ENCODE measurements around the gene ISCA1. TPM values are rescaled to one million over a fixed set of nuclear protein-coding genes. Genes with fewer than 3 reads are reported as not detected.
A peak's percentile ranks its signal among the peaks of the same experiment; 100 is the strongest.

Gene ISCA1
- 91.7 TPM for total RNA-seq
- 10 to 100 TPM; 60.2 to 67.8 (median 63.2) TPM for polyA plus RNA-seq

DNA sequence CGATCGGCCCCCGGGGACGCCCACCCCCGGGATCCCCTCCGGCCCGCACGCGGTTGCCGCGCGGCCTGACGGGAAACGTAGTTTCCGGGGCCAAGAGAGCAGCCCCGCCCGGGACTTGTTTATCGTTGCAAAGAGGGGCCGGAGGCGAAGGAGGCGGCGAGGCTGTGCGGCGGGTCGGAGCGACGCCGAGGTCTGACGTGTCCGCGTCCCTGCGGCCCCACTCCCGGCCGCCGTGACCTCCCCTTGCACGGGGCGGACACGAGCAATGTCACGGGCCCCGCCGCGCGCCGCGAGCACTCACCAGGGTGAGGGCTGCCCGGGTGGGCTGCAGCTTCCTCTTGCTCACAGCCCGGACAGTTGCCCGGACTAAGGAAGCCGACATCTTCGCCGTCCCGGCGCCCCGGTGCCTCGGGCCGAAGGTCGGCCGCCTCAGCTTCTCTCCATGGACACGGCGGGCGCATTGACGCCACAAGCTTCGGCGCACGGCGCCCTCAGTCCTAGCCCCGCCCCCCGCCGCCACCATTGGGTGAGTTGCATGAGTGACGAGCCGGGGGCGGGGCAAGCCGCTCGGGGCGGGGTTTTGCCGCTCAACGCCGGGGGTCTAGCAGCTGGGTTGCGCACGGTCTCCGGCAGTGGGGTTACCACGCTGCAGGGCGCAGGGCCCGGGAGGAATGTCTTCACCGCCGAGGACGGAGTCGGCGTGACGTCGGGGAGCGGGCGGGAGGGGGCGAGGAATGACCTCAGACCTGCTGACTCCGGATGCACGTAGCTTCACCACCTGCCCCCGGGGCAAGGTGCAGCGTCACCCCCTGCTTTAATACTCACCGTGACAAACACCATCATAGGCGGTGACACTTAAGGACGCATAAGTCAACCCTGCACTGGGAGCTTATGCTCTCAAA, at the start of gene ISCA1:
TSS of gene ISCA1 (minus strand) at position 462 of the 902 bp plus-strand sequence. CDS start at position 382, 80 bp downstream.
- H3K4me1 Mint-ChIP-seq = peaks cover 31 to 50% (median 42%) of the 10 kb centered on the region in 4 donors
- no peaks in the 10 kb centered on the region for H3K27me3 ChIP-seq (ENCODE audit: control insufficient read depth, insufficient read depth, low read length)
- H3K36me3 Mint-ChIP-seq = peaks cover 7% of the 10 kb centered on the region
- peak within 1 kb of the TSS; percentile 90 to 97 (median 96) for H3K4me3 Mint-ChIP-seq
- H3K27ac Mint-ChIP-seq = peak within 1 kb of the TSS; percentile 95 to 99 (median 99)
- H3K27ac ChIP-seq (ENCODE audit: insufficient read depth, low read length, poor library complexity, severe bottlenecking) = peak within 1 kb of the TSS; percentile 97
- peak; percentile 95 to 99 (median 98) for DNase-seq
- peaks cover 7% of the 10 kb centered on the region for H3K36me3 ChIP-seq (ENCODE audit: control insufficient read depth, insufficient read depth, low read length)
- ATAC-seq (ENCODE audit: low read depth in 2 of 2) = peak; percentile 84 to 85
- no peaks in the 10 kb centered on the region for H3K27me3 Mint-ChIP-seq
- peaks cover 31% of the 10 kb centered on the region for H3K4me1 ChIP-seq (ENCODE audit: control insufficient read depth, insufficient read depth, low read length, poor library complexity, severe bottlenecking)
- no peaks in the 10 kb centered on the region for H3K9me3 Mint-ChIP-seq
- H3K9me3 ChIP-seq (ENCODE audit: control insufficient read depth in 2 of 2, low read length in 2 of 2) = no peaks in the 10 kb centered on the region
- H3K4me3 ChIP-seq (ENCODE audit: low read depth, low read length) = peak within 1 kb of the TSS; percentile 97

DNA sequence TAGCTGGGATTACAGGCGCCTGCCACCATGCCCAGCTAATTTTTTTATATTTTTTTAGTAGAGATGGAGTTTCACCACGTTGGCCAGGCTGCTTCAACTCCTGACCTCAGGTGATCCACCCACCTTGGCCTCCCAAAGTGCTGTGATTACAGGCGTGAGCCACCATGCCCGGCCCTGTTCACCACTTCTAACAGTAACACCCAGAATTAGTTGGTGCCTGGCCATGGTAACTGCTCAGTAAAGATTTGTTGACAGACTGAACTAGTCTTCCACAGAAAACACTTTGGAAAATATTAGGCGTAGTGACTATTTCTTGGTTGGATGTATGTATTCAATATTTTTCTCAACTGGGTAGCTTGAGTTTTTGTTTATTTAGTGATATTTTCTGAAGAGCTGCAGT, 47.8 kb upstream of the ISCA1 start:
- Histone ChIP-seq H3K27ac (ENCODE audit: insufficient read depth, low read length, poor library complexity, severe bottlenecking) (no peak overlapping the region), H3K9me3 (ENCODE audit: control insufficient read depth in 2 of 2, low read length in 2 of 2) (no peaks in the 10 kb centered on the region), H3K4me3 (ENCODE audit: low read depth, low read length) (no peak overlapping the region), H3K27me3 (ENCODE audit: control insufficient read depth, insufficient read depth, low read length) (no peaks in the 10 kb centered on the region), H3K4me1 (ENCODE audit: control insufficient read depth, insufficient read depth, low read length, poor library complexity, severe bottlenecking) (no peaks in the 10 kb centered on the region), H3K36me3 (ENCODE audit: control insufficient read depth, insufficient read depth, low read length) (peaks cover 68% of the 10 kb centered on the region)
- peaks cover 60% of the 10 kb centered on the region for H3K36me3 Mint-ChIP-seq
- ATAC-seq (ENCODE audit: low read depth in 2 of 2) (no peak), DNase-seq (no peak)
- peaks cover 0 to 3% (median 0%) of the 10 kb centered on the region in 7 donors for H3K9me3 Mint-ChIP-seq
- H3K27ac Mint-ChIP-seq = peak overlapping the region in 1 of 3 donors; percentile 41
- no peak overlapping the region for H3K4me3 Mint-ChIP-seq
- no peaks in the 10 kb centered on the region for H3K27me3 Mint-ChIP-seq
- H3K4me1 Mint-ChIP-seq = peaks cover 0 to 26% (median 4%) of the 10 kb centered on the region in 4 donors

DNA sequence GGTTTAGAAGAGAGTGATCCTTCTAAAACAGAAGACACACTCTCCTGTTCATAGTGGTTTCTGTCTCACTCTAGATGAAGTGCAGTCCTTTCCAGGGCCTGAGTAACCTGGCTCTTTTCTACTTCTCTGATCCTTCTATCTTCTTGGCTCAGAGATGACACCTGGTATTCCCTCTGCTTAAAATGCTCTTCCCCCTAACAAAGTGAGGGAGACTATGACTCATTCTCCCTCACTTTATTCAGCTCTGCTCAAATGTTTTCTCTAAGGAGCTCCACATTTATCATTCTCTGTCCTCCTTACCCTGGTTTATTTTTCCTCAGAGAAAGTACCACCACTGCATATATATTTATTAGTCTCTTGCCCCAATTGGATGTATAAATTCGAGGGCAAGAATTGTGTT, 47.3 kb upstream of the ISCA1 start:
- Mint-ChIP-seq H3K4me3 (no peak overlapping the region), H3K9me3 (peaks cover 0 to 3% (median 0%) of the 10 kb centered on the region in 7 donors), H3K27ac (peak overlapping the region in 2 of 3 donors; percentile 38 to 75), H3K4me1 (peaks cover 0 to 26% (median 4%) of the 10 kb centered on the region in 4 donors), H3K27me3 (no peaks in the 10 kb centered on the region), H3K36me3 (peaks cover 60% of the 10 kb centered on the region)
- ATAC-seq (ENCODE audit: low read depth in 2 of 2) (no peak), DNase-seq (no peak)
- H3K27ac ChIP-seq (ENCODE audit: insufficient read depth, low read length, poor library complexity, severe bottlenecking) = no peak overlapping the region
- peaks cover 68% of the 10 kb centered on the region for H3K36me3 ChIP-seq (ENCODE audit: control insufficient read depth, insufficient read depth, low read length)
- no peaks in the 10 kb centered on the region for H3K27me3 ChIP-seq (ENCODE audit: control insufficient read depth, insufficient read depth, low read length)
- H3K4me1 ChIP-seq (ENCODE audit: control insufficient read depth, insufficient read depth, low read length, poor library complexity, severe bottlenecking) = no peaks in the 10 kb centered on the region
- no peaks in the 10 kb centered on the region for H3K9me3 ChIP-seq (ENCODE audit: control insufficient read depth in 2 of 2, low read length in 2 of 2)
- no peak overlapping the region for H3K4me3 ChIP-seq (ENCODE audit: low read depth, low read length)

DNA sequence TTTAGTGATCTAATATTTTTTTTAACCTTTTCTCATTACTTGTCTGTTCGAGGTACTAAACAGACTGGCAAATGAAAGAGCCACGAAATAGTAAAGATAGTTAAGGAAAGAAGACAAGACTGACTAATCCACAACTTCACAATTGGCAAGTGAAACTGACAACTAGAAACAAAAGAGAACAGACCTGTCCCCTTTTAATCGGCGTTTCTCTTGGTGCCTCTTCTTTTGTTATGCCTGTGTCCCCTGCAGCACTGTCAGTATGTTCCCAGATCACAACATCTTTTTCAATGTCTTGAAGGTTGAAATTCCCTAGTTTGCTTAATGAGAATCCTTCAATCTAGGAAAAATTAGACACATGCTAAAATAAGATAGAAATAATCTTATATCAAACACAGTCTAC, 45.8 kb upstream of the ISCA1 start:
- DNase-seq (no peak), ATAC-seq (ENCODE audit: low read depth in 2 of 2) (no peak)
- H3K4me1 ChIP-seq (ENCODE audit: control insufficient read depth, insufficient read depth, low read length, poor library complexity, severe bottlenecking) = no peaks in the 10 kb centered on the region
- H3K9me3 Mint-ChIP-seq = peaks cover 0 to 3% (median 0%) of the 10 kb centered on the region in 7 donors
- H3K4me3 ChIP-seq (ENCODE audit: low read depth, low read length) = no peak overlapping the region
- H3K36me3 Mint-ChIP-seq = peaks cover 61% of the 10 kb centered on the region
- H3K9me3 ChIP-seq (ENCODE audit: control insufficient read depth in 2 of 2, low read length in 2 of 2) = no peaks in the 10 kb centered on the region
- no peaks in the 10 kb centered on the region for H3K27me3 Mint-ChIP-seq
- H3K27me3 ChIP-seq (ENCODE audit: control insufficient read depth, insufficient read depth, low read length) = no peaks in the 10 kb centered on the region
- no peak overlapping the region for H3K27ac ChIP-seq (ENCODE audit: insufficient read depth, low read length, poor library complexity, severe bottlenecking)
- H3K27ac Mint-ChIP-seq = no peak overlapping the region
- H3K4me3 Mint-ChIP-seq = no peak overlapping the region
- peaks cover 0 to 30% (median 4%) of the 10 kb centered on the region in 4 donors for H3K4me1 Mint-ChIP-seq
- H3K36me3 ChIP-seq (ENCODE audit: control insufficient read depth, insufficient read depth, low read length) = peaks cover 73% of the 10 kb centered on the region

DNA sequence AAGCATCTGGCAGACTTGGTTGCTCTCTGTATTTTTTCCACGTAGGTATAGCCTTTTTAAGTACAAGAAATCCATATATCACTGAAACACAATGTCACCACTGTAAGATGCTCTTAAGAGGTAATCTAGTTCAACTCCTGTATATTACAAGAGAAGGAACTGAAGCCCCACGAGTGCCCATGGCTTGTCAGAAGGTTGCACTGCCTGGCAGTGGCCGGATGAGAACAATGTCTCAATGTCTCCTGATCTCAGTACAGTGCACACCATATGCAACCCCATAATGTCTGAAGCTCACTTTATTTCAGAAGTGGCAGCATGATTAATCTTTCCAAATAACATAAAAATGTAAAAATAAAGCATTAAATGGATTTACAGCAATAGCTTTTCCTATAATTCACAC, 44.2 kb upstream of the ISCA1 start:
- Mint-ChIP-seq H3K36me3 (peaks cover 50% of the 10 kb centered on the region), H3K4me3 (no peak overlapping the region), H3K27me3 (no peaks in the 10 kb centered on the region), H3K4me1 (peaks cover 0 to 21% (median 4%) of the 10 kb centered on the region in 4 donors), H3K9me3 (no peaks in the 10 kb centered on the region), H3K27ac (peak overlapping the region in 1 of 3 donors; percentile 76)
- no peaks in the 10 kb centered on the region for H3K27me3 ChIP-seq (ENCODE audit: control insufficient read depth, insufficient read depth, low read length)
- no peaks in the 10 kb centered on the region for H3K4me1 ChIP-seq (ENCODE audit: control insufficient read depth, insufficient read depth, low read length, poor library complexity, severe bottlenecking)
- H3K9me3 ChIP-seq (ENCODE audit: control insufficient read depth in 2 of 2, low read length in 2 of 2) = no peaks in the 10 kb centered on the region
- no peak overlapping the region for H3K4me3 ChIP-seq (ENCODE audit: low read depth, low read length)
- no peak for ATAC-seq (ENCODE audit: low read depth in 2 of 2)
- H3K27ac ChIP-seq (ENCODE audit: insufficient read depth, low read length, poor library complexity, severe bottlenecking) = no peak overlapping the region
- no peak for DNase-seq
- peaks cover 84% of the 10 kb centered on the region for H3K36me3 ChIP-seq (ENCODE audit: control insufficient read depth, insufficient read depth, low read length)

DNA sequence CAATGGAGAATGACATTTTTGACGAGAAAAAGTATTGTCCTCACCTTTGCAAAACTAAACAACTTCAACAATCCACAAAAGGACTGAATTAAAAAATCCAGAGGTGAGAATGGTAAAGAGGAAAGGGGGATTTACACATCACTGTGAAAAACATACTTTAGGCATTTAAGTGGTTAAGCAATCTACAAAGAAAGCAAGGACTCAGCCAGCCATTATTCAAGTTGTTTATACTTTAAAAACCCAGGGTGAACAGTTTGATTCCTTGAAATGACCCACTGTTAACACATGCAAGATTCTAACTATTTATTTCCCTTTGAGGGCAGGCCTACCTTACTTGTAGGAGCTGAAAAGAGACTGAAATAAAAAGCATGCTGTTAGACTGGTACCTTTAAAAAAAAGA, 42.6 kb upstream of the ISCA1 start:
- Mint-ChIP-seq H3K27ac (no peak overlapping the region), H3K9me3 (no peaks in the 10 kb centered on the region), H3K36me3 (peaks cover 51% of the 10 kb centered on the region), H3K27me3 (no peaks in the 10 kb centered on the region), H3K4me3 (no peak overlapping the region), H3K4me1 (peaks cover 0 to 17% (median 6%) of the 10 kb centered on the region in 4 donors)
- H3K36me3 ChIP-seq (ENCODE audit: control insufficient read depth, insufficient read depth, low read length) = peaks cover 95% of the 10 kb centered on the region
- no peaks in the 10 kb centered on the region for H3K4me1 ChIP-seq (ENCODE audit: control insufficient read depth, insufficient read depth, low read length, poor library complexity, severe bottlenecking)
- no peak overlapping the region for H3K27ac ChIP-seq (ENCODE audit: insufficient read depth, low read length, poor library complexity, severe bottlenecking)
- no peaks in the 10 kb centered on the region for H3K27me3 ChIP-seq (ENCODE audit: control insufficient read depth, insufficient read depth, low read length)
- H3K9me3 ChIP-seq (ENCODE audit: control insufficient read depth in 2 of 2, low read length in 2 of 2) = no peaks in the 10 kb centered on the region
- DNase-seq (no peak), ATAC-seq (ENCODE audit: low read depth in 2 of 2) (no peak)
- H3K4me3 ChIP-seq (ENCODE audit: low read depth, low read length) = no peak overlapping the region

DNA sequence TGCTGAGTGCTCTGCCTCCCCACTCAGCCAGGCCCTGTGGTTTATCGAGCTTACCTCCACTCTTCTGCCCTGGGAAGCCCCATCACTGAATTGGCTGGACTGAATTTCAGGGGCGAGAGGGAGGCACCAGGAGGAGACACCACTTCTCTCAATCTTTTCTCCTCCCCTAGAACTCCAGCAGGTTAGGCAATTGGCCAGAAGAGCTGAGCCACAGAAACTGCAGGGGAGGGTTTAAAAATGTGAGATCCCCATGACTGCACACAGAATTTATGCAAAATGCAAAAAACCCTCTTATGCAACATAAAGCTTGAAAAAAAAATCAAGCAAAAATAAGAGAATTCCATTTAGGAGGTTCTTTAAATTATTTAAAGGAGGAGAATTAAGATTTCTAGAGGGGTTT, 42.0 kb upstream of the ISCA1 start:
- H3K9me3 ChIP-seq (ENCODE audit: control insufficient read depth in 2 of 2, low read length in 2 of 2) = no peaks in the 10 kb centered on the region
- ATAC-seq (ENCODE audit: low read depth in 2 of 2) (no peak), DNase-seq (no peak)
- no peaks in the 10 kb centered on the region for H3K27me3 ChIP-seq (ENCODE audit: control insufficient read depth, insufficient read depth, low read length)
- Mint-ChIP-seq H3K36me3 (peaks cover 51% of the 10 kb centered on the region), H3K4me3 (no peak overlapping the region), H3K4me1 (peaks cover 0 to 17% (median 6%) of the 10 kb centered on the region in 4 donors), H3K9me3 (no peaks in the 10 kb centered on the region), H3K27ac (no peak overlapping the region), H3K27me3 (no peaks in the 10 kb centered on the region)
- H3K4me1 ChIP-seq (ENCODE audit: control insufficient read depth, insufficient read depth, low read length, poor library complexity, severe bottlenecking) = no peaks in the 10 kb centered on the region
- no peak overlapping the region for H3K27ac ChIP-seq (ENCODE audit: insufficient read depth, low read length, poor library complexity, severe bottlenecking)
- H3K36me3 ChIP-seq (ENCODE audit: control insufficient read depth, insufficient read depth, low read length) = peaks cover 96% of the 10 kb centered on the region
- no peak overlapping the region for H3K4me3 ChIP-seq (ENCODE audit: low read depth, low read length)

All from CD4-positive, CD25-positive, alpha-beta regulatory T cell (primary cell).